Vagina (tissue), 2 donors: Measurements from ENCODE around the gene PSME2.

Experiments used
- CTCF ChIP-seq, 3 experiments: fragments of 450-650 bp in 2 of 3; fragments of 200-600 bp in 1 of 3; sonication (generic) in 1 of 3; IDR thresholded peaks; one replicate each; pipeline ENCODE4 v1.5.1; 2017 to 2019; ENCODE audit warnings: antibody characterized with exemption in 3 of 3, mild to moderate bottlenecking in 2 of 3, moderate library complexity in 2 of 3
- POLR2AphosphoS5 ChIP-seq, 2 donors: sonication (generic); formaldehyde crosslinking; IDR thresholded peaks; one replicate each; pipeline ENCODE4 v1.9.0; 2017; ENCODE audit warnings: antibody characterized with exemption in 2 of 2, mild to moderate bottlenecking in 2 of 2, low read depth in 1 of 2; ENCODE audit not compliant: insufficient read depth in 1 of 2

- TF ChIP-seq CTCF (IDR thresholded peaks at IDR 0.05): no peak
- no peak for TF ChIP-seq POLR2AphosphoS5 (IDR thresholded peaks at IDR 0.05; ENCODE audit: insufficient read depth in 1 of 2, low read depth in 1 of 2)
Observed at GRCh38 chr14:24184104-24184970, 37.9 kb upstream of the PSME2 start.
